Pons (tissue), 1 donor: ENCODE results near the gene FARS2.

ENCODE experiments used
- DNase-seq: peaks from one replicate; pipeline ENCODE4 v3.0.0-alpha.2; 2016; ENCODE audit warnings: low spot score

FARS2 gene

DNA sequence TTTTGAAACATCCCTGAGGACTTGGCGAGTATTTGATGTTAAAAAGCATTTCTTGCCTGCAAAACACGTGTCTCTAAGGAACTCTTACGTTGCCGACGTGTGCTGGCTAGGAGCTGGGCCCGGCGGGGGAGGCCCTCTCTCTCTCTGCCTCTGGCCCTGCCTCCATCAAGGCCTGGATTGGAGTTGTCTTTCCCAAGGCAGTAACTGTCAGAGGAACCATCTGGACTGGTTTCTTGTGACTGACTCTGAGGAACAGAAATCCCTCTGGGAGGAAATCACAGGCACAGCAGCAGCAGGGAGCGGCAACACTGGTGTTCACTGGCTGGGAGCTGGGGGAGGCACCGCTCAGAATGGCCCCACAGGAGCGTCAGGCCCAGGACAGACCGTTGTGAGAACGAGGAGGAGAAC, 501.3 kb downstream of the FARS2 start:
- DNase-seq: no peak

DNA sequence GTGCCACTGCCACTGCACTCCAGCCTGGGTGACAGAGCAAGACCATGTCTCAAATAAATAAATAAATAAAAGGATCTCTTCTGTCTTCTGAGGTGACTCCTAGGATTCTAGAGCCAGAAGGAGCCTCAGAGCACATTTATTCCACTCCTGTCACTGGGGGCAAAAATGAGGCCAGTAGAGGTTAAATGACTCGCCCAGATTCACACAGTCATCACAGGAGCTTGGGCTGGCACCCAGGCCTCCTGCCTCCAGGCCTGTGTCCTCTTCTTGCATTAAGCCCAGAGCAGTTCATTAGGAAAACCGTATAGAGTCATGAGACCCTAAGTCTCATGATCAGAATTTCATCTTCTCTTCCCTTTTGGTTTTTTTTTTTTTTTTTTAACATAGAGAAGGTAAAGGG, 502.1 kb downstream of the FARS2 start:
- no peak for DNase-seq

DNA sequence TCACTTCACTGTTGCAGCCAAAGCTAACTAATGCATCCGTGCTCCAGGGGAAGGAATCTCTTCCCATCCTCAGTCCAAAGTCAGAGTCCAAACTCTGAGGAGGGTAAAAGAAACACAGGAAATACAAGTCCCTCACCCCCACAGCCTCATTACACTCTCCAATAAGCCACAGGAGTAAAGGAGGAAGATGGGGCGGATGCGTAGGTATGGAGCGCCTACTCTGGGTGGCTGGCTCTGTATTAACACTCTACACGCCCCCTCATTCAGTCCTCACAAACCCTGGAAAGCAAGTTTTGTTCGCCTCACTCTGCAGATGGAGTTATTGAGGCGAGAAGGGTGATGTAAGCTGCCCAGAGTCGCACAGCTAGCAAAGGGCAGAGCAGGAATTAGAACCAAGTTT, 502.6 kb downstream of the FARS2 start:
- no peak for DNase-seq

- DNase-seq: peak; percentile 53
Observed at GRCh38 chr6:5764401-5764955, 503.2 kb downstream of the FARS2 start.

DNA sequence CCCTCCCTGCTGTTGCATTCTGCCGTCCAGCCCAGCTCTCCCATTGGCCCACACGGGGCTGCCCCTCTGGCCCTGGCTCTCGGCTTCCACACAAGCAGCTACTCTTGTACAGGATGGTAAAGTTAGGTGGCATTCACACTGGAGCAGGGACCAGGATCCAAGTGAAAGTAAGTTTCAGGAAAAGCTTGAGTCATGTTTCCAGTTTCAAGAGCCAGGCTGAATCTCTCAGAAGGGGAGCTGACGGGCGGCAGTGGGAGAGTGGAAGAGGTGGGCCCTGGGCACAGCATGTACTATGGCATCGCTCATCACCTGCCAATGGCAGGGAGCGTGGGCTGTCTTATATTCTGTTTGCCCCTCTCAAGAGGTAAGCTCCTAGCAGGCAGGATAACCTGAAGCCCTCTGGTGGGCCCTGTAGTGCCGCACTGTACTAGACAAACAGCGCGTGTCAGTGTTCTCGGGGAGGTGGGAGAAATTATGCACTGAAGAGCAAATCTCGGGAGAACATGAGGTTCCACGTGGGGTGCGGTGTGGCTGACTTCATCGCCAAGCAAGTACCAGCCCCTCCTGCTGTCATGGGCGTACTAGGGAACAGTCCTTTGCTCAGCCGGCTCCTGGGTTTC, 503.9 kb downstream of the FARS2 start:
- DNase-seq: no peak

DNA sequence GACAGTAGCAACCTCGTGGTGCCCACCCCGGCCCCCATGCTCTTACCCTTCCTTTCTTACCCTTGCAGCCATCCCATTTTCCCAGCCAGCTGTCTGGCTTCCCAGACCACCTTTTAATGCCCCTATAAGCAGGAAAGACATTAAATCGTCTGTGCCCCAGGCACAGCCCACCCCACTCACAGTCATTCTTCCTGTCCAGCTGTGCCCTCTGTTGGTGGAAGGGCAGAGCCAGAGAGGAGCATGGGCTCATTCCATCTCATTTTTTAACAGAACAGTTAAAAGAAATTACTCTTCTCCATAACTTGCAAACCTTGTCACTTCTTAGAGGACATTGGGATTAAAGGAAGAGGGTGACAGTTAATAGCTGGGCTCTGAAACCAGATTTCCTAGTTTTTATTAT, 504.9 kb downstream of the FARS2 start:
- DNase-seq: no peak

GRCh38 chr6:5767471-5767870, 506.2 kb downstream of the FARS2 start:
- DNase-seq: no peak

DNA sequence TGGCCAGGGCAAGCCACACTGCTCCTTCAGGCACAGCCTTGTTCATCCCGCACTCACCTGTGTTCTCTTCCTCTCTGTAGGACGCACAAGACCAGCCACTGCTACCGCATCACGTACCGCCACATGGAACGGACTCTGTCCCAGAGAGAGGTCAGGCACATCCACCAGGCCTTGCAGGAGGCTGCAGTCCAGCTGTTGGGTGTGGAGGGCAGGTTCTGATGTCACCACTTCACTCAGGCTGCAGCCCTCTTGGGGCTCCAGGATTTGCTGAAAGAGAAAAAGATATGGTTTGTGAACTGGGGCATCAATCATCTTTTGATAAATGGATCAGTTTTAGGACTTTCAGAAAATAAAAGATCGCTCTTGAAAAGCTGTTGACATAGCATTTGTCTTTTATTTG, 509.9 kb downstream of the FARS2 start:
- no peak for DNase-seq

DNA sequence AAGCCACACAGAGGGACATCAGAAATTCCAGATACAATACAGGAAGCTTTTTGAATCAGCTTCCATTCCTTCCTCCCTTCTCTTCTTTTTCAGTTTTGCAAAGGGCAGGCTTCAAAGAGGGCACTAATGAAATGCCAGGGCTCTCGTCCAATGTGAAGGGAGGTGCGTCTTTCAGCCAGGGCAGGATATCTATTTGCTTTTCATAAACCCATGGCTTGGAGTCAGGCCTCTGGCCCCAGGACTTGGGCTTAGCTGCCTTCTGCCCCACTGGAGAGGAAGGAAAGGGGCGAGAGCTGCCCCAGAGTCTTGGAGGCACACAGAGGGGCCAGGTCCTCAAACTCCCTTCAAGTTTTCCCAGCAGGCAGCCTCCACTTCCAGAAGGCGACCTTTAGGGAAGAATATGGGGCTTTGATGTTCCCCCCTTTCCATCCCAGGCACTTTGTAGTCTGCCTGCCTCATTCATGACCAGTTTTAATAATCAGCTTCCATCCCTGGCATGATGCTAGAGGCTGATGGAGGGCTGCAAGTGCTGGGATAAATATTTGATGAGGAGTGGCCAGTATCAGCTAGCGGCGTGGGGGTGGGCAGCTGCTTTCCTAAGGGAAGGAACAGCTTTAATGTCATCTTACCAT, 510.6 kb downstream of the FARS2 start:
- no peak for DNase-seq

- DNase-seq: no peak
Observed at GRCh38 chr6:5772408-5773120, 511.3 kb downstream of the FARS2 start.

- DNase-seq: no peak
Observed at GRCh38 chr6:5776104-5776503, 514.8 kb downstream of the FARS2 start.

DNA sequence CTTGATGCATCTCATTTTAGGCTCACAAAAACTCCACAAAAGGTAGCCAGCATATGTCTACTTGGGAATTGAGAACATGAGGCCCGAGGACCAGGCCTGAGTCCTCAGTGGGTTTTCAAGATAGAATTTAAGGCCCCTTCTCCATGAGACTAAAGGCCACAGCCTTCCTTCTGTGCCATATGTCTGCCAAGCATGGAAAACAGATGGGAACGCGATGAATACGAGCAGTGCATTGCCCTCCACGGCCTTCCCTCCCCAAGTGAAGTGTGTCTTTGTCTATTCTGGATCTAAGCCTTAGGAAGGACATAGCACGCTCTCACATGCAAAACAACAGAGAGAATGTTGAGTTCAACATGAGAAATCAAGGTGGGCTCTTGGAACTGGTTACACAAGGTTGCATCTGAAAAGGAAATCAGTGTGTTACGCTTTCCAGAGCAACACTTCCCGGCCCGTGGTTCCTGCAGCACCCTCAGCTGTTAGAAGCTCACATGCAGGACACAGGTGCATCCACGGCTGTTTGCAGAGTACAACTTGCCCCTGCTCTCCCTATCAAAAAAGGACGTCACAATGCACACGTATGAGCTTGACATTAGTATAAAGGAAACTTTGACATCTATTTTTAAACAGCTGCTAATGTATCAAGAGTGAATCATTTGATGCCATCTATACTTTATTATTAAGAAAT, 515.5 kb downstream of the FARS2 start:
- no peak for DNase-seq

DNA sequence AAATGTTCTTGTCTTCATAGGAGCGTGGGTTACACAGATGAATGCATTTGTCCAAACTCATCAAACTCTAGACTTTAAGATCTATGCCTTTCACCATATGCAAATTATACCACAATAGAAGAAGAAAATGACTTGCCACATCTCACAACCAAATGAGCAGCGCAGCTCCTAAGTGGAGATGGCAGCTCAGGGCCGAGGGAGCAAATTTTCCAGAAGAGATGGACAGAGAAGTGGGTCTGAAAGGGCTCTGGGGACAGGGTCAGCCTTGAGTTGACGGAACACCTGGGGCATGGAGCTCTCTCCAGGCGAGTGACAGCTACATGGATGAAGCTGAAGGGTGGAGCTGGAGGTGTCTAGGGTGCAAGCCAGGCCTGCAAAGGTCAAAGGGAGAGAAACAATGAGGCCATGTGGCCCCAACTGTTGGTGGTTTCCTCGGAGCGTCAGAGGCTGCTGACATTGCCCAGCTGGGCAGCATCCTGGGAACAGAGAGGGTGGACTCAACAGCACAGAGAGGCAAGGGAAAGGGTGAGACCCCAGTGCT, 517.1 kb downstream of the FARS2 start:
- no peak for DNase-seq

- no peak for DNase-seq
Observed at GRCh38 chr6:5778906-5779305, 517.6 kb downstream of the FARS2 start.

DNA sequence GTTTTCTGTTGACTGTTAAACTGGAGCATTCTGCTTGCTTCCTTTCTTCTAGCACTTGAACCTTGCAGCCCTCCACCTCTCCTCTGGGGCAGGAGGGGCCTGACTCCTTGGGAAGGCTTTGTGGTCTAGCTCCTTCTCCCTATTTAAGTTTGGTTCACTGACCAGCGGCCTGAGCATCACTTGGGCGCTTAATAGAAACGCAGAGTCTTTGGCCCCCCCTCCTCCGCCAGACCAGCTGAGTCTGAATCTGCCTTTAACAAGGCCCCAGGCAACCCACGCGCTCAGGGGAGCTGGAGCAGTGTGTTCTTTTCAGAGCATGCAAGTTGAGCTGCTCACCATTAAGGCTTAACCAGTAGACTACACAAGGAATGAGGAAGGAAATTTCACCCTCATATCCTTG, 519.7 kb downstream of the FARS2 start:
- DNase-seq: no peak

DNA sequence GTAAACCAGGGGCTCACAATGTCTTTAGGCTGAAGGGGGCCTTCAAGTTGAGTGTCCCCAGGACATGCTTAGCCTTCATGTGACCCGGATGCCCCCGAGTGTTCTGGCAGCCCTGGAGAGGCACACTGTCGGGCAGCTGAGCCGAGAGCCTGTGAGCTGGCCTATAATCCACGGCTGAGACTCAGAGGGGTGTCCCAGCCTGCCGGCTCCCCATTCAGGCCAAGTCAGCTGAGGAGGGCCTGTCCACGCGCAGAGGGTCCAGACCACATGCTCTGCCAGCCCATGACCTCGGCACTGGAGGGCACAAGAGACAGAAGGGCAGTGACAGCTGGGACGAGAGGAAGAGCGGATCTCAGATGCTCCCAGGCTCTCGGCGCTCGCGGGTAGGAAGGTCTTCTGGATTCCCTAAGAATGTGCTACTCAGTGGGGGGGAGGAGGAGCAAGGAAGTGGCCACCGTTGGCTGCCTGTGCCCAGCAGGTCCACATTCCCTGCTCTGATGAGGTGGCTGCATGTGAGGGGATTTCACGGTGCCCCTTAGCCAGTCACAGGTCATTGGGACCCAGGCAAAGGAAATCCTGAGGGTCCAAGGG, 520.7 kb downstream of the FARS2 start:
- DNase-seq: no peak

DNA sequence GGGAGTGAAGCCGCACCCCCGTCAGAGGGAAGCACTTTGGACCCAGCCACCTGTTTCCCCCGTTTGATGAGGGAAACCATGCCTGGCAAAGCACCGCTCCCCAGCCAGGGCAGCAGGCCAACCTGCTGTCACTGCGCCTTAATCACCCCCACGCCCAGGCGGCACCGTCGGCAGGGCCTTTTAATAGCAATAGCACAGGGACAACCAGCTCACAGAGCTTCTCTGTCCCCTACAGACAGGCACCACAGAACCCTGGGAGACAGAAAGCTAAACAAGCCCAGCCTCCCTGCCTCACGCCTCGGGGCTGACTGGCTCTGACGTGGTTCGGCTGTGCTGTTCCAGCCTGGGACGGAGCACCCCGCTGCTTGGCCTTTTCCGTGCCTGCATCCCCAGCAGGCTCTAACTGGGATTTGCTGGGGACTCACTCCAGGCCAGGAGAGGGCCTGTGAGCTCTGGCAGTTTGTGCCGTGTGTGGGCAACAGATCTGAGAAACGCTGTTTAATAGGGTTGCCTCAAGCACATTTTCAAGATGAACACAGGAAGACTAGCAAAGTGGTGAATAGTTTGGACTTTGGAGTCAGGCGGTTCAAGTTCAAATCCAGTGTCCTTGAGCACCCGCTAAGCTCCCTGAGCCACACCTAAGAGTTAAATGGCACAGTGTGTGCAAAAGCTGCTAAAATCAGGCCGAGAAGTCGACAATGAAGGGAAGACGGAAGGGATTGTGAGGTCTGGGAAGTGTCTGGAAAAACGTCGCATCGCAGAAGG, 521.7 kb downstream of the FARS2 start:
- DNase-seq: no peak

- DNase-seq: no peak
Observed at GRCh38 chr6:5783584-5784089, 522.3 kb downstream of the FARS2 start.

DNA sequence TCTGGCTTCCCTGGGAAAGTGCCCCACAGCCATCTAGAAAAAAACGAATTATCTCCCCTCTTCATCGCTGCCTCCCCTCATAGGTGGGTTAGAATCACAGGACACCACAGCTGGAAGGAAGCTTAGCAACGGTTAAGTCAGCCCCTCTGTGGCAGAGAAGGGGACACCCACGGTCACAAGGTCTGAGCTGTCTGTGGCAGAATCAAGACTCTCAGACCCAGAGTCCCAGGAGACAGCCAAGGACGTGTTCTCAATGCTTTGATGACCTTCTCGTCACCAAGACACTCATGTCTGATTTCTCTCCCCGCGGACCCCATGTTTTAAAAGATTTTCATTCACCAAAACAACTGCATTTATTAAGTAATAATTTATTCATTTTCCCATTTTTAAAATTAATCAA, 523.9 kb downstream of the FARS2 start:
- no peak for DNase-seq

DNA sequence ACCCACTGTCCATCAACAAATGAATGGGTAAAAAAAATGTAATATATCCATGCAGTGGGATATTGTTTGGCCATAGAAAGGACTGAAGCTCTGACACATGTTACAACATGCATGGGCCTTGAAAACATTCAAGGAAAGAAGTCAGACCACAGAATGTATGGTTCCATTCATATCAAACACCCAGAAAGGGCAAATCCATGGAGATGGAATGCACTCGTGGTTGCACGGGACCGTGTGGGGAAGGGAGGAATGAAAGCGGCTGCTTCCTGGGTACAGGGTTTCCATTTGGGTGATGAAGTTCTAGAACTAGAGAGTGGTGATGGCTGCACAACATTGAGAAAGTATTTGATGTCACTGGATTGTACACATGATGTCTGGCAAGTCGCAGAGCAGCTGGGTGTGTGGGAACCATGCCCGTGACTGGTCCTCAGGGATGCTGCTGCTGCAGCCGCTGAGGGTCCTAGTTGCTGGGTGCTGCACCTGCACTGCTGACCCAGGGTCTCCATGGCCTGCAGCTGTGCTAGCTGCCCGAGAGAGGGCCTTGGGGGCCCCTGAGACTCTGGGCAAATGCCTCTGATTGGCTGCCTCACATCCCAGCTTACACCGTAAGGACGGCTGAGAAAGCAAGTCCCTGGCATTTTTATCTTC, 525.1 kb downstream of the FARS2 start:
- no peak for DNase-seq
